SHP77 (cell line): ENCODE results near the gene RING1.

Experiments used
- DNase-seq, 2 experiments: peaks; one replicate each; lab custom pipeline; 2025; lab: John Stamatoyannopoulos, UW

Gene RING1

DNA sequence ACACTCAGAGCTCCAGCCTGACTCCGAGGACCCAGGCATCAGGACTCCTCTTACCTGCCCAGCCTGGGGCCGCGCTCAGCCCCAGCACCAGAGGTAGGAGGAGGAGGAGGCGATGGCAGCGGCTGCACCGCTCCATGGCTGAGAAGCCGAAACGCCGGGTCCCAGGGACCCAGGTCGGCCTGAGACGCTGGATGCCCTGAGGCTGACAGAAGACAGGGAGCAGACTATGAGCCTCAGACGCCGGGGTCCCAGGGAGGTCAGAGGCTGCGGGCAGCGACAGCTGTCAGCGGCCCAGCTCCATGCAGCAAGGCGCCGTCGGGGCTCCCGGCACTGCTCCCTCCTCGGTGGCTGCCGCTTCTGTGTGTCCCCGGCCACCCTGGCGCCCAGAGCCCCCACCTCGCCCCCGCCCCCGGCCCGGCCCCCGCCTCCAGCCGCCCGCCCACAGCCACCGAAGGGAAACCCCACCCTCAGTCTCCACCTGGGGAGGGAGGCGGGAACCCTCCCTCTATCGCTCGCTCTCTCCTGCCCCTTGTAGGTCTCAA lies 16.1 kb upstream of the RING1 start, which contains the start of gene COL11A2:
COL11A2 (minus strand) TSS at position 363 of the 542 bp plus-strand sequence; CDS start at position 136, 227 bp downstream.
- DNase-seq, result no peak

- no peak for DNase-seq
Measured at GRCh38 chr6:33192671-33193602, 15.4 kb upstream of the RING1 start.

- no peak for DNase-seq
Measured at GRCh38 chr6:33193619-33194018, 14.7 kb upstream of the RING1 start.

DNA sequence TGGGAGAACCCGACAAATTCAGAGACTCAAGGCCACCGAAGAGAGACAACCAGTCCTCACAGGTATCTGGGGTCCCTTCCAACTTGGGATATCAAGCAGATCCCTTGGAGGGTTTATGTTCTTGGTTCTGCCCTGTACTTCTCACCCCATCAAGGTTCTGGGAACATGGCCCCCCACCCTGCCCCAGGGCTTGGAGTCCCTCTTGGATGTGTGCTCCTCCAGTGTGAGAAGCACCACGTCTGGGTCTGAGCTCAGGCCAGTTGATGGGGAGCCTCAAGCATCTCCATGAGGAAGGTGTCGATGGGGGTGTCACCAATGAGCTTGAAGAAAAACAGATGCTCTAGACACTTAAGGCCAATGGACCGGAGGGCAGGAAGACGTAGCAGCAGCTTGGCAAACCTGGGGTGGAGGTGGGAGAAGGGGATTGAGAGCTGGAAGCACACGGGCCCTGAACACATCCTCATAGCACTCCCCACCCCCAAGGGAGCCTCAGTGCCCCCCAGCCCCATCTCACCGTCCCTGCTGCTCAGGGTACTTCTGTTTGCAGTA lies 13.8 kb upstream of the RING1 start:
- DNase-seq, result no peak

GRCh38 chr6:33195304-33196165 lies 12.8 kb upstream of the RING1 start:
- DNase-seq, result no peak

GRCh38 chr6:33197431-33198048 lies 10.8 kb upstream of the RING1 start:
- peak; percentile 45 to 55 for DNase-seq

DNA sequence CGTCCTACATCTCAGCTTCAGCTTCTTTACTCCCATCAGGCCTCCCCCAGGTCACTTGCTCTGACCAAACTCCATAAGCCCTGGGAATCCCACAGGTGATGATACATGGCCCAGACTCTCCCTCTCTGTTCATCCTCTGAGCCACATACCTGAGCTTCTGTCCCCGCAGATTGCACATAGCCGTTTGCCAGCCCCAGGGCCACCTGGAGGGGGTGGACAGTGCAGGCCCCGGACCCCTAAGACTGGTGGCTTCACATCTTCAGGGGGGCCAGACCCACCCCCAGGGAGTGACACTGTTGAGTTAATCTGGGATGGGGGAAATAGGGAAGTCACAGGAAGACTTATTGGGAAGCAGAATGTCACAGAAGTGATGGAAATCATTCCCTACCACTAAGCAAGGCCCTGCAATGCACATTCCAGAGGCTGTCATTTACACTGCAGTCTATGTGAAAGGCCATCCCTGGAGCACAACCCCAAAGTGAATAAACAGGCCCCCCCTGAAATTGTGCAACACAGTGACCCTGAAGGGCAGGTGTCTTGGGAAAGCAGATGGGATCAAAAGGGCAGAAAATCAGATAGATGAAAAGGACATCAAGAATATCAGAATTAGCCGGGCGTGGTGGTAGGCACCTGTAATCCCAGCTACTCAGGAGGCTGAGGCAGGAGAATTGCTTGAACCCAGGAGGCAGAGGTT lies 10.0 kb upstream of the RING1 start:
- DNase-seq, result no peak

DNA sequence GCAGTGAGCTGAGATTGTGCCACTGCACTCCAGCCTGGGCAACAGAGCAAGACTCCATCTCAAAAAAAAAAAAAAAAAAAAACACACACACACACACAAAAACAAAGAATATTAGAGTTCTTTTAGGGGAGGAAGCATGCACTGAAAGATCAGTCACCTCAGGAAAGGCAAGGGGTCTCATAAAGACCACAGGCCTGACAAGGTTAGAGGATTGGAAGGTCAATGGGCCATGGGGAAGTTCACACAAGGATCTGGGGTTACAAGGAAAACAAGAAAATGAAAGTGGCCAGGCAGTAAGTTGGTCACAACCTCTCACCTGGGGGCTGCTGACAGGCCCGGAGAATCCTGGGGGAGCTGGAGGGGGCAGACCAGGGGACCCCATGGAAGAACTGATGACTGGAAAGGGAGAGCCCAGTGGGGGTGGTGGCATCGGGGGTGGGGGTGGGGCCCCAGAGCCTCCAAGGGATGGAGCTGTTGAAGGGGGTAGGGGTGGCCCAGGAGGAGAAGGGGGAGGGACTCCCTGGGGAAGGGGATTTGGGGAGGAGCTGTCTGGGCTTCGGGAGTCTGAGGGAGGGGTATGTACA lies 9.4 kb upstream of the RING1 start:
- DNase-seq, result no peak

- DNase-seq, result peak; percentile 69 to 84
Measured at GRCh38 chr6:33199687-33200218, 8.5 kb upstream of the RING1 start.

- DNase-seq, result peak; percentile 97 to 98
Measured at GRCh38 chr6:33200219-33201146, 7.8 kb upstream of the RING1 start, which contains the start of the genes RXRB and SLC39A7. Gene RXRB (minus strand): TSS chr6:33200665. CDS start chr6:33200476, 189 bp downstream. Gene SLC39A7 (plus strand): TSS chr6:33200867. CDS start chr6:33201246, 379 bp downstream.

DNA sequence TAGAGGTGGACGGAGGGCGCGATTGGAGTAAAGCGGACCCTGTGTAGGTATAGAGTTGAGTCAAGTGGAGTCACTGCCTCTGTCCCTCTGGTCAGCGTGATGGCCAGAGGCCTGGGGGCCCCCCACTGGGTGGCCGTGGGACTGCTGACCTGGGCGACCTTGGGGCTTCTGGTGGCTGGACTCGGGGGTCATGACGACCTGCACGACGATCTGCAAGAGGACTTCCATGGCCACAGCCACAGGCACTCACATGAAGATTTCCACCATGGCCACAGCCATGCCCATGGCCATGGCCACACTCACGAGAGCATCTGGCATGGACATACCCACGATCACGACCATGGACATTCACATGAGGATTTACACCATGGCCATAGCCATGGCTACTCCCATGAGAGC lies 7.2 kb upstream of the RING1 start:
- no peak for DNase-seq

DNA sequence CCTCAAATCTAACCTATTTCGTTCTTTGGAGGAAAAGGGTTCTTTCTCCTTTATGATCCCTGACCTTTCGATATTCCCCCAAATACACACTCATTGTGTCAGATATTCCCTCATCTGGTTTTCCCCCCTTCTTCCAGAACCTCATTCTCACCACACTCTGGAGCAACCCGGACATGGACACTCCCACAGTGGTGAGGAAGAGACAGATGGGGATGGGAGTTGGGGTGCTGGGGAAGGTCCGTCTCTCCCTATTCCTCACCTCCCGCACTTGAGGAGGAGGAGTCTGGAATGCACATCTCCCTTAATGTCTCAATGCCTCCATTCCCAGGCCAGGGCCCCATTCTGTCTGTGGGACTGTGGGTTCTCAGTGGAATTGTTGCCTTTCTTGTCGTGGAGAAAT lies 6.4 kb upstream of the RING1 start:
- DNase-seq, result no peak

- DNase-seq, result no peak
Measured at GRCh38 chr6:33202799-33203198, 5.5 kb upstream of the RING1 start.

DNA sequence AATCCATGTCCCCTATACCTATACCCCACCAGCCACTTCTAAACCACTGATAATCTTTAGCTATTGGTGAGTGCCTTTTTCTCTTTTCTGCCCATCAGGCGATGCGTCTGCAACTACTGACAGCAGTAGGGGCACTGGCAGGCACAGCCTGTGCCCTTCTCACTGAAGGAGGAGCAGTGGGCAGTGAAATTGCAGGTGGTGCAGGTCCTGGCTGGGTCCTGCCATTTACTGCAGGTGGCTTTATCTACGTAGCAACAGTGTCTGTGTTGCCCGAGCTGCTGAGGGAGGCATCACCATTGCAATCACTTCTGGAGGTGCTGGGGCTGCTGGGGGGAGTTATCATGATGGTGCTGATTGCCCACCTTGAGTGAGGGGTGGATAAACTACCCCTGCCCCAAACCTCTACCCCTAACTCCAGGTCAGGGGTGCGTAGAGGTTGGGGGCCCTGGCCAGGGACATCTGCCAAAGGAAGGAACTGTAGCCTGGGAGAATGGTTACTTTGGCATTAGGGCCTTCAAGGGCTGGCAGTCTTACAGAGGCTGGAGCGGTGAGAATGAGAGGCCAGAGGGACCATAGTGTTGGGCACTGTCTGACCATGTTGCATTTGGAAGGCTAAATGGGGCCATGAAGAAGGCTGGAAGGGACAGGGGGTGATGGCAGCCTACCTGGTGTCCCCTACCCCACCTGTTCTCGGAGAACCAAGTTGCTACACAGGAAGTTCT lies 4.7 kb upstream of the RING1 start:
- DNase-seq, result no peak

DNA sequence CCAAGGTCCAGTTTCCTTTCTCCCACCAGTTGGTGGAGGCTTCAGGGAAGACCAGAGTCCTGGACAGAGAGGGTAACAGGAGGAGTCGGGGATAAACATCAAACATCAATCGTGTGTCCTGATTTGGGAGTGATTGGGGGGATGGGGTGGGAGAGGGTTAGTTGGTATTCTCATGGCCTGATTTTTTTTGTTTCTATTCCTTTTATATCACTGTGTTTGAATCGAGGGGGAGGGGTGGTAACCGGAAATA lies 4.2 kb upstream of the RING1 start:
- DNase-seq, result no peak

GRCh38 chr6:33204415-33205190 lies 3.7 kb upstream of the RING1 start, which contains the start of gene HSD17B8:
Gene HSD17B8 (plus strand): TSS chr6:33204655. CDS start chr6:33204669, 14 bp downstream.
- peak; percentile 88 to 92 for DNase-seq

DNA sequence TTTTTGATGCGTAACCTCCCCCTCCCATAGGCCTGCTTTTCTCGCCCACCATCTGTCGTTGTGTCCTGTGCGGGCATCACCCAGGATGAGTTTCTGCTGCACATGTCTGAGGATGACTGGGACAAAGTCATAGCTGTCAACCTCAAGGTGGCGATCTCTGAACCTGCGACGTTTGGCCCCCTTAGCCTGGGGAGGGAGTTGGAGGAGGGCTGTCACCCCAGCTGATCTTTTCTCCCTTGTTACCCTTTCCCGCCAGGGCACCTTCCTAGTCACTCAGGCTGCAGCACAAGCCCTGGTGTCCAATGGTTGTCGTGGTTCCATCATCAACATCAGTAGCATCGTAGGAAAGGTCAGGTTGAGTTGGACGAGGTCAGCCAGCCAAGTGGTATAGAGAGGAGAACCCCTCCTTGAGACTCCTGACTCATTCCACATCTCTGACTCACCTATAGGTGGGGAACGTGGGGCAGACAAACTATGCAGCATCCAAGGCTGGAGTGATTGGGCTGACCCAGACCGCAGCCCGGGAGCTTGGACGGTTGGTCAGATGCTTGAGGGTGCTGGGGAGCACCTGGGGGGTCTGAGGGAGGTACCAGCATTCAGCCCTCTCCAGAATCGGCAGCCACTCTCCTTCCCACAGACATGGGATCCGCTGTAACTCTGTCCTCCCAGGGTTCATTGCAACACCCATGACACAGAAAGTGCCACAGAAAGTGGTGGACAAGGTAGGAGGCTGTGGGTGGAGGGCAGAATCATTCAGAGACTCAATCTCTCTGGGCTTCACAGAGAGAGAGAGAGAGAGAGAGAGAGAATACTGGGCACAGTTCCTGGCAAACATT lies 2.9 kb upstream of the RING1 start:
- no peak for DNase-seq
